Right atrium auricular region (tissue), 2 donors: ENCODE results near the gene ACTL7B. TPM values are rescaled to one million over a fixed set of nuclear protein-coding genes. Genes with fewer than 3 reads are reported as not detected.

Experiments used
- DNase-seq: peaks from one replicate; pipeline ENCODE4 v3.0.0-alpha.2; 2019; ENCODE audit warnings: low spot score
- H3K27ac ChIP-seq, 2 donors: fragments of 200-600 bp; sonication (generic); 1 replicate in 1 of 2; 2 replicates in 1 of 2; pipeline ENCODE4 v1.5.1; 2016 to 2019
- H3K27me3 ChIP-seq, 2 donors: fragments of 200-600 bp; sonication (generic); one replicate each; pipeline versions ENCODE4 v1.5.1 to v1.6.0; 2017 to 2019
- H3K36me3 ChIP-seq: fragments of 200-600 bp; sonication (generic); one replicate; pipeline ENCODE4 v1.5.1; 2016
- H3K4me1 ChIP-seq, 2 donors: fragments of 200-600 bp; sonication (generic); one replicate each; pipeline versions ENCODE4 v1.5.1 to v1.6.0; 2017 to 2019
- H3K4me3 ChIP-seq, 2 donors: fragments of 200-600 bp; sonication (generic); 1 replicate in 1 of 2; 2 replicates in 1 of 2; pipeline ENCODE4 v1.5.1; 2017 to 2019; ENCODE audit warnings: mild to moderate bottlenecking in 1 of 2, moderate library complexity in 1 of 2
- H3K9me3 ChIP-seq, 2 donors: fragments of 200-600 bp; sonication (generic); one replicate each; pipeline ENCODE4 v1.5.1; 2019
- CTCF ChIP-seq, 2 donors: fragments of 200-600 bp; sonication (generic); IDR thresholded peaks; one replicate each; pipeline ENCODE4 v1.5.1; 2019; ENCODE audit warnings: antibody characterized with exemption in 2 of 2
- total RNA-seq, 2 donors: library from RNA; depleted of rRNA; stranded (reverse); fragments of >200 nt; gene quantifications; one replicate each; pipeline ENCODE4 v1.1.0, GENCODE V29; 2016

Gene ACTL7B
- total RNA-seq, 2 donors from 2014 or later = not detected

DNA sequence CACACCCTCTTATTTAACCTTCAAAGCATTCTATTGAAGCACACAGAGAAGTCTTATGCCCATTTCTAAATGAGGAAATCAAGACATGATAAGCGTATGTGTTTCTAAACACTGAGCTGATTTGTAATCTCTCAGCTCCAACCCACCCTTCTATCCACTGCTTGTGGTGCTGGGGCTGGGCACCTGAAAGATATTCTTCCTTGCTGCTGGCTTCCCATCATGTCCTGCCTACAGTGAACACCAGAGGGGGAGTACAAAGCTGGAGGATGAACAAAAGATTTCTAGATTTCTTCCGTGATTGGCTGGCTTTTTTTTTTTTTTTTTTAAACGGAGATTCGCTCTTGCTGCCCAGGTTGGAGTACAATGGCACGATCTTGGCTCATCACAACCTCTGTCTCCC, 20.6 kb upstream of the ACTL7B start:
- peaks cover 93% of the 10 kb centered on the region for H3K36me3 ChIP-seq
- no peak overlapping the region for H3K4me3 ChIP-seq
- no peak for DNase-seq
- no peaks in the 10 kb centered on the region for H3K27me3 ChIP-seq
- no peak for TF ChIP-seq CTCF (IDR thresholded peaks at IDR 0.05)
- H3K4me1 ChIP-seq = no peaks in the 10 kb centered on the region
- H3K27ac ChIP-seq = no peak overlapping the region
- H3K9me3 ChIP-seq = no peaks in the 10 kb centered on the region

DNA sequence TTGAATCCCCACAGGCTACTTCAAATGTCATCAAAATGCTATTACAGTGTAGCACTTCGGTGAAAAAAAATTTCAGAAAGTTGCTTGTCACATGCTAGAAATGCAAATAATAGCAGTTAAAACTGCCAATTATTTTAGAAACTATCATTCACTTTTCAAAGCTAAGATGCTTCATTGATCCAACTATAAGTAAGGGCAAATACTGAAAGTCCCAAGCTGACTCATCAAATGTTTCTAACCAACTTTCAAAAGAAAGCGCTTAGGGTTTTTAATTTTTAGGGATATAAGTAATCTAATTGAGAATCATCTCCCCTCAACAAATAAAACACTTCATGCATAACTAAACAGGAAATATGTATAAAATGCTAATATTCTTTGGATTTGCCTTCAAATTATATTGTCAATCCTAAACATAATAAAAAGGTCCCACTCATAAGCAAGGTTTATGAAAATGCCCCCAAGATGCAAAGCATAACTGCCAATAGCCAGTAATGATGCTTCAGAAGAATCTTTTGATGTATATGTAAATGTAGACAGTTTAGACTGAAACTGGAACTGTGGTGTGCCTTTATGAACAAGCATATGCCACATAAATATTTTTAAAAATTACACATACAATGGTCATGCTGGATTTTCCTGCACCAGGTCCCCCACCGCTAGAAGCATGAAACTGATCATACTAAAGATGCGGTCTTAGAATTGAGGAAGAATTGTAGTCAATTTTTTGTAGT, 18.4 kb upstream of the ACTL7B start:
- no peaks in the 10 kb centered on the region for H3K4me1 ChIP-seq
- TF ChIP-seq CTCF (IDR thresholded peaks at IDR 0.05) = no peak
- H3K27ac ChIP-seq = no peak overlapping the region
- no peaks in the 10 kb centered on the region for H3K9me3 ChIP-seq
- peaks cover 91% of the 10 kb centered on the region for H3K36me3 ChIP-seq
- H3K27me3 ChIP-seq = no peaks in the 10 kb centered on the region
- no peak for DNase-seq
- no peak overlapping the region for H3K4me3 ChIP-seq

- no peak for DNase-seq
- Histone ChIP-seq H3K4me3 (no peak overlapping the region), H3K36me3 (peaks cover 54% of the 10 kb centered on the region), H3K27ac (no peak overlapping the region), H3K9me3 (no peaks in the 10 kb centered on the region), H3K4me1 (peaks cover 0 to 6% of the 10 kb centered on the region in 2 donors), H3K27me3 (no peaks in the 10 kb centered on the region)
- no peak for TF ChIP-seq CTCF (IDR thresholded peaks at IDR 0.05)
These were observed 13.4 kb upstream of the ACTL7B start for GRCh38 chr9:108869092-108869725.

DNA sequence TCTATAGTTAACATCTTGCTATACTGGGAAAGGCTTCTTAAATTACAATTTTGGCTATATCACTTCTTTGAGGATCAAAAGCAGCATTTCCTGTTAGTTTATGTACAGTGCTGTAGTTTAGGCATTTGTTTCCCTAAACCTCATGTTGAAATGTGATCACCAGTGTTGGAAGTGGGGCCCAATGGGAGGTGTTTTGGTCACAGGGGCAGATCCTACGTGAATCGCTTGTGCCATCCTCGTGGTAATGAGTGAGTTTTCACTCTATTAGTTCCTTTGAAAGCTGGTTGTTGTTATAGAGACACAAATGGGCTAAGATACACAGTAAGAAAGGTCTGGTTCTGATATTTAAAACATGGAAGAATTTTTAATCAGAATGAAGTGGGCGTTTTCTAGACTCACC, 12.0 kb upstream of the ACTL7B start:
- H3K4me1 ChIP-seq = peaks cover 0 to 6% of the 10 kb centered on the region in 2 donors
- no peak for TF ChIP-seq CTCF (IDR thresholded peaks at IDR 0.05)
- H3K36me3 ChIP-seq = peaks cover 40% of the 10 kb centered on the region
- H3K27me3 ChIP-seq = no peaks in the 10 kb centered on the region
- H3K9me3 ChIP-seq = no peaks in the 10 kb centered on the region
- H3K4me3 ChIP-seq = no peak overlapping the region
- DNase-seq = no peak
- H3K27ac ChIP-seq = no peak overlapping the region

DNA sequence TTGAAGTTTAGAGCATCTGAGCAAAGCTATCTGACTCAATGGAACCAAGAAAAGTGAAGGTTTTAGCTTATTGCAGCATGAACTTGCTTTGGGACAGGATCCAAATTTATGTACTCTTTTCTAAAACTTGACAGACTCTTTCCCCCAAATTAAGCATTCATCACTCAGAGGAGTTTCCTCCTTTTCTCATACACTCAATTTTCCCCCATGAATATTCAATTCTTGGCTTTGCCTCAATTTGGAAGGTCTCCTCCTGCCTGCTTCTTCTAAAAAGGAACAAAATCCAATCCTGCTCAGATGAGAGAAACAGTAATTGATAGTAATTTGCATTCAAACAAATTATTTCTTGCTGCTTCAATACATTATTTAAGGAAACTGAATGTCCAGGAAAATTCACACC, 11.3 kb upstream of the ACTL7B start:
- no peak for DNase-seq
- H3K9me3 ChIP-seq = no peaks in the 10 kb centered on the region
- H3K4me3 ChIP-seq = no peak overlapping the region
- no peak for TF ChIP-seq CTCF (IDR thresholded peaks at IDR 0.05)
- no peak overlapping the region for H3K27ac ChIP-seq
- H3K36me3 ChIP-seq = peaks cover 37% of the 10 kb centered on the region
- peaks cover 0 to 6% of the 10 kb centered on the region in 2 donors for H3K4me1 ChIP-seq
- H3K27me3 ChIP-seq = no peaks in the 10 kb centered on the region
